ENCODE results near the gene SPC24.
"Not testable (repeated sequence)": the region's sequence is repeated elsewhere in the genome, so short reads cannot be mapped to it uniquely, and the experiment has no call there.

Gene SPC24

GRCh38 chr19:11130824-11131455 is 24.6 kb downstream of the SPC24 start:
- no peak overlapping the region for H3K27ac ChIP-seq (ENCODE audit: low read depth, low read length)
- no peak for TF ChIP-seq EZH2phosphoT487 (IDR thresholded peaks at IDR 0.05; ENCODE audit: borderline replicate concordance, low read length)
- TF ChIP-seq, protein P1, sequence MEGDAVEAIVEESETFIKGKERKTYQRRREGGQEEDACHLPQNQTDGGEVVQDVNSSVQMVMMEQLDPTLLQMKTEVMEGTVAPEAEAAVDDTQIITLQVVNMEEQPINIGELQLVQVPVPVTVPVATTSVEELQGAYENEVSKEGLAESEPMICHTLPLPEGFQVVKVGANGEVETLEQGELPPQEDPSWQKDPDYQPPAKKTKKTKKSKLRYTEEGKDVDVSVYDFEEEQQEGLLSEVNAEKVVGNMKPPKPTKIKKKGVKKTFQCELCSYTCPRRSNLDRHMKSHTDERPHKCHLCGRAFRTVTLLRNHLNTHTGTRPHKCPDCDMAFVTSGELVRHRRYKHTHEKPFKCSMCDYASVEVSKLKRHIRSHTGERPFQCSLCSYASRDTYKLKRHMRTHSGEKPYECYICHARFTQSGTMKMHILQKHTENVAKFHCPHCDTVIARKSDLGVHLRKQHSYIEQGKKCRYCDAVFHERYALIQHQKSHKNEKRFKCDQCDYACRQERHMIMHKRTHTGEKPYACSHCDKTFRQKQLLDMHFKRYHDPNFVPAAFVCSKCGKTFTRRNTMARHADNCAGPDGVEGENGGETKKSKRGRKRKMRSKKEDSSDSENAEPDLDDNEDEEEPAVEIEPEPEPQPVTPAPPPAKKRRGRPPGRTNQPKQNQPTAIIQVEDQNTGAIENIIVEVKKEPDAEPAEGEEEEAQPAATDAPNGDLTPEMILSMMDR (IDR thresholded peaks at IDR 0.05; ENCODE audit: low read depth, low read length, poor library complexity, severe bottlenecking), result peak; percentile 86
- H4K20me1 ChIP-seq (ENCODE audit: control insufficient read depth, insufficient read depth, low read depth, low read length), result peaks cover 14% of the 10 kb centered on the region; the same call in 1 of the 2 replicates

DNA sequence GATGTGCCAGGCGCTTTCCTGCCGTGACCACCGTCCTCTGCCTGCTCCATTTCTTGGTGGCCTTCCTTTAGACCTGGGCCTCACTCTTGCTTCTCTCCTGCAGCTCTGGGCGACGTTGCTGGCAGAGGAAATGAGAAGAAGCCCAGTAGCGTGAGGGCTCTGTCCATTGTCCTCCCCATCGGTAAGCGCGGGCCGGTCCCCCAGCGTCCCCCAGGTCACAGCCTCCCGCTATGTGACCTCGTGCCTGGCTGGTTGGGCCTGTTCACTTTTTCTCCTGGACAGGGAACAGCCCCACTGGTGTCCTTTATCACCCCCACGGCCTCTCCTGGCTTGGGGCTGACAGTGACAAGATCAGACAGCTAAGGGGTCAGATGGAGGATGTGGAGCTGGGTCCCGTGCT is 27.7 kb downstream of the SPC24 start:
- Histone ChIP-seq H3K9me2 (replicated peaks; ENCODE audit: control insufficient read depth, low read length) (no peaks in the 10 kb centered on the region), H3K27ac (ENCODE audit: low read depth, low read length) (no peak overlapping the region), H3K4me3 (ENCODE audit: low read length) (no peak overlapping the region), H4K20me1 (ENCODE audit: control insufficient read depth, insufficient read depth, low read depth, low read length) (peaks cover 14% of the 10 kb centered on the region; the same call in 1 of the 2 replicates), H3K4me1 (ENCODE audit: control insufficient read depth, low read length) (peaks cover 10% of the 10 kb centered on the region), H3F3A (ENCODE audit: control insufficient read depth, insufficient read depth) (peaks cover 21% of the 10 kb centered on the region), H3K79me2 (ENCODE audit: control insufficient read depth, low read length) (no peaks in the 10 kb centered on the region; the same call in 1 of the 2 replicates), H3K36me3 (ENCODE audit: control insufficient read depth, low read length) (peaks cover 80% of the 10 kb centered on the region), H3K4me2 (ENCODE audit: low read length) (no peak overlapping the region), H3K27me3 (ENCODE audit: control insufficient read depth, low read length) (no peaks in the 10 kb centered on the region), H3K9me3 (ENCODE audit: control insufficient read depth, insufficient read depth, low read length) (no peaks in the 10 kb centered on the region)
- TF ChIP-seq, protein P1 (IDR thresholded peaks at IDR 0.05; ENCODE audit: low read depth, low read length, poor library complexity, severe bottlenecking), result no peak
- TF ChIP-seq EZH2phosphoT487 (IDR thresholded peaks at IDR 0.05; ENCODE audit: borderline replicate concordance, low read length), result no peak

More at GRCh38 chr19:11130824-11131455, 24.6 kb downstream of the SPC24 start:
- peaks cover 61% of the 10 kb centered on the region for H3K36me3 ChIP-seq (ENCODE audit: control insufficient read depth, low read length)
- H3K4me1 ChIP-seq (ENCODE audit: control insufficient read depth, low read length), result peaks cover 13% of the 10 kb centered on the region
- H3K79me2 ChIP-seq (ENCODE audit: control insufficient read depth, low read length), result no peaks in the 10 kb centered on the region; the same call in 1 of the 2 replicates
- no peaks in the 10 kb centered on the region for H3K27me3 ChIP-seq (ENCODE audit: control insufficient read depth, low read length)
- H3K9me3 ChIP-seq (ENCODE audit: control insufficient read depth, insufficient read depth, low read length), result no peaks in the 10 kb centered on the region
- no peak overlapping the region for H3K4me2 ChIP-seq (ENCODE audit: low read length)
- H3F3A ChIP-seq (ENCODE audit: control insufficient read depth, insufficient read depth), result peaks cover 30% of the 10 kb centered on the region
- H3K9me2 ChIP-seq (replicated peaks; ENCODE audit: control insufficient read depth, low read length), result no peaks in the 10 kb centered on the region
- H3K4me3 ChIP-seq (ENCODE audit: low read length), result no peak overlapping the region

DNA sequence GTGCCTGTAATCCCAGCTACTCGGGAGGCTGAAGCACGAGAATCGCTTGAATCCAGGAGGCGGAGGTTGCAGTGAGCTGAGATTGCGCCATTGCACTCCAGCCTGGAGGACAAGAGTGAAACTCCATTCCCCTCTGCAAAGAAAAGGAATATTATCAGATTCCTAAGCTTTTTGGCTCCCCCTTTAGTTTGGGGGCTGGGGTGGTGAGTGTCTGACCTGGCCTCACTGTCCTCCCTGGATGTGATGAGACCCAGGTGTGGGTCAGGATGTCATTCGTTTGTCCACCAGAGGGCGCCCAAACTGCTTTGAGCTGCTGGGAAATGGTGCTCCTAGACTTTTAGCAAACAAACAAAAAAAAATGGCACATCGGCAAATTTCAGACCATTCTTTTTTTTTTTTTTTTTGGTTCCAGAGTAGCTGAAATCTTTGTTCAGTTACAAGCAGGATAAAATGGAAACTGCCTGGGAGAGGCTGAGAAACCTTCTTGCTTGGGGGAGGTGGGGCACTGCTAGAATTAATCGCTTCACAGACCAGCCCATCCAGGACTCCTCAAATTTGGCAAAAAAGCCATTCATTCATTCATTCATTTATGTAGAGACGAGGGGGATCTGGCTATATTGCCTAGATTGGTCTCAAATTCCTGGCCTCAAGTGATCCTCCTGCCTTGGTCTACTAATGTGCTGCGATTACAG is 29.4 kb downstream of the SPC24 start:
- no peak overlapping the region for H3K4me2 ChIP-seq (ENCODE audit: low read length)
- H3K27me3 ChIP-seq (ENCODE audit: control insufficient read depth, low read length), result no peaks in the 10 kb centered on the region
- peaks cover 67% of the 10 kb centered on the region for H3K36me3 ChIP-seq (ENCODE audit: control insufficient read depth, low read length)
- no peaks in the 10 kb centered on the region for H3K9me2 ChIP-seq (replicated peaks; ENCODE audit: control insufficient read depth, low read length)
- H3F3A ChIP-seq (ENCODE audit: control insufficient read depth, insufficient read depth), result peaks cover 12% of the 10 kb centered on the region; the same call in 1 of the 2 replicates
- TF ChIP-seq, protein P1 (IDR thresholded peaks at IDR 0.05; ENCODE audit: low read depth, low read length, poor library complexity, severe bottlenecking), result peak; percentile 81
- TF ChIP-seq EZH2phosphoT487 (IDR thresholded peaks at IDR 0.05; ENCODE audit: borderline replicate concordance, low read length), result no peak
- no peaks in the 10 kb centered on the region for H3K9me3 ChIP-seq (ENCODE audit: control insufficient read depth, insufficient read depth, low read length)
- H3K4me3 ChIP-seq (ENCODE audit: low read length), result no peak overlapping the region
- H3K4me1 ChIP-seq (ENCODE audit: control insufficient read depth, low read length), result peaks cover 5% of the 10 kb centered on the region
- H4K20me1 ChIP-seq (ENCODE audit: control insufficient read depth, insufficient read depth, low read depth, low read length), result peaks cover 9% of the 10 kb centered on the region; the same call in 1 of the 2 replicates
- H3K27ac ChIP-seq (ENCODE audit: low read depth, low read length), result no peak overlapping the region
- no peaks in the 10 kb centered on the region for H3K79me2 ChIP-seq (ENCODE audit: control insufficient read depth, low read length)

DNA sequence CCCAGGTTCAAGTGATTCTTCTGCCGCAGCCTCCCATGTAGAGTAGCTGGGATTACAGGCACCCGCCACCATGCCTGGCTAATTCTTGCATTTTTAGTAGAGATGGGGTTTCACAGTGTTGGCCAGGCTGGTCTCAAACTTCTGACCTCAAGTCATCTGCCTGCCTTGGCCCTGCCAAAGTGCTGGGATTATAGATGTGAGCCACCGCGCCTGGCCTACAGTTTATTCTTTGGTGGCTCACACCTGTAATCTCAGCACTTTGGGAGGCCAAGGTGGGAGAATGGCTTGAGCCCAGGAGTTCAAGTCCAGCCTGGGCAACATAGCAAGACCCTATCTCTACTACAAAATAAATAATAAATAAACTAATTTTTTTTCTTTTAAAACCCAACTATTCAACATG is 31.4 kb downstream of the SPC24 start:
- peaks cover 67% of the 10 kb centered on the region for H3K36me3 ChIP-seq (ENCODE audit: control insufficient read depth, low read length)
- not testable (repeated sequence) for H3K4me3 ChIP-seq (ENCODE audit: low read length); H3K79me2 ChIP-seq (ENCODE audit: control insufficient read depth, low read length); H3K4me1 ChIP-seq (ENCODE audit: control insufficient read depth, low read length); H3K9me3 ChIP-seq (ENCODE audit: control insufficient read depth, insufficient read depth, low read length); H3K9me2 ChIP-seq (replicated peaks; ENCODE audit: control insufficient read depth, low read length); H3K27ac ChIP-seq (ENCODE audit: low read depth, low read length); H3F3A ChIP-seq (ENCODE audit: control insufficient read depth, insufficient read depth); H4K20me1 ChIP-seq (ENCODE audit: control insufficient read depth, insufficient read depth, low read depth, low read length); H3K27me3 ChIP-seq (ENCODE audit: control insufficient read depth, low read length); H3K4me2 ChIP-seq (ENCODE audit: low read length)
